HG03095 (cell line): ENCODE results near the gene GRIFIN.
A peak's percentile ranks its signal among the peaks of the same experiment; 100 is the strongest.

Experiments used
- ATAC-seq: cut with Tn5 transposase; IDR thresholded peaks from one replicate; pipeline ENCODE4 v1.9.1; 2021; ENCODE audit warnings: moderate library complexity; ENCODE audit not compliant: unreplicated experiment

Gene GRIFIN, protein sequence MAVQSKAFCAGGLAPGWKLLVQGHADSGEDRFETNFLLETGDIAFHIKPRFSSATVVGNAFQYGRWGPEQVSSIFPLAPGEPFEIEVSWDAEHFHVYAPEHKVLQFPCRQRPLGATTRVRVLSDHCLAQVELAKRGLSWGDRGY

GRCh38 chr7:2476298-2476697 lies at the start of gene GRIFIN:
Gene GRIFIN (minus strand): TSS chr7:2476398. CDS start chr7:2476383, 15 bp downstream.
- ATAC-seq = no peak

GRCh38 chr7:2524808-2525657 lies 48.8 kb upstream of the GRIFIN start:
- no peak for ATAC-seq

DNA sequence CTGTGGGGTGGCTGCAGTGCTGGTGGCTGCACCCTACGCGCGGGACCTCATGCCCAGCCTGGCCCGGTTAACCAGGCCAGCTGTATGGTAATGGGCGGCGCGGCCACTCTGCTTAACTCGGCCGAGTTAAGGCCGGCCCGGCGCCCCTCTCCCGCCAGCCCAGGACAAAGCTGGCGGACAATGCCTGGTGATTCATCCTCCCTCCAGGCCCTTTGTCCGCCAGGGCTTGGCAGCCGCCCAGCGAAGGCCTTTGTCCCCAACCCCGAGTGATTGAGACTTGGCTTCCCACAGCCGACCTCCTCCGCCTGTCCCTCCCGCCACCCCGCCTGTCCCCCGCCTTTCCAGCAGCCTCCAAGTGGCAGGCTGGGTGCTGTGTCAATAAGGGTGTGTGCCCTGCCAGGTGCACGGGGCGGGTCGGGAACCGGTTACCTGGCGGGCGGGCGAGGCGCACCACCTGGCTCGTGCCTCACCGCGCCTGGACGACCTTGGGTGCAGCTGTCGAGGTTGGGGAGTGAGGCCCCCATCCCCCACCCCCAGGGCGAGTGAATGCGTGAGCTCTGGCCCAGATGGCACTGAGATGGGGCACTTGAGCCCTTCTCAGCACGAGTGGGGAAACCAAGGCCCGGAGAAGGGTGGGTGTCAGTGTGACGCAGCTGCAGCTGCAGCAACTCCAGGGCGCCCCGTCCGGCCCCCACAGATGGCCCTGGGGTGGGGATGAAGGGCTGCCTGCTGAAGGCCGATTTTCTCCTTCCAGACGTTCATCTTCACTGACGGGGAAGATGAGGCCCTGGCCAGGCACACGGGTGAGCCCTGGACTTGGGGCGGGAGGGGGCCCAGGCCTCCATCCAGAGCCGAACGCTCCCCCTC lies 48.0 kb upstream of the GRIFIN start:
- ATAC-seq = no peak

DNA sequence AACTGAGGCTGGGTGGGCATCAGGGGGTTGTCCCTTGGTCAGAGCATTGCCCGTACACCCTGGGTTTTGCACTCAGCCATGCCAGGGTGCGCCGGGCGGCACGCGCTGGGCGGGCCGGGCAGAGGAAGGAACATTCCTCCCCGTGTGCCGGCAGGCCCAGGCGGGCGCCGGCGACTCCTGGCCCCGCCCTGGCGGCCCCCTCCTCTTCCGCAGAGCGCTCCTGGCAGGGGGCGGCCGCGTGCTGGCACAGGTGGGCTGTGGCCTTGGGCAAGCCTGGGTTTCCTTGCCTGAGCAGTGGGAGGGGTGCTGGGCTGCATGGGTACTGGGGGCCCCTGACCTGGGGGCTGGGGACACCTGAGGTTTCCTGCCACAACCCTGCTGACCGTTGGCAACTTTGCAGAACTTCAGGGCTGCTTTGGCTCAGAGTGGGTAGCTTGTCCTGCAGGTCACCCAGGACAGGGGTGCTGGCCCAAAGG lies 47.3 kb upstream of the GRIFIN start:
- ATAC-seq = no peak

- no peak for ATAC-seq
Measured at GRCh38 chr7:2522780-2523433, 46.7 kb upstream of the GRIFIN start.

DNA sequence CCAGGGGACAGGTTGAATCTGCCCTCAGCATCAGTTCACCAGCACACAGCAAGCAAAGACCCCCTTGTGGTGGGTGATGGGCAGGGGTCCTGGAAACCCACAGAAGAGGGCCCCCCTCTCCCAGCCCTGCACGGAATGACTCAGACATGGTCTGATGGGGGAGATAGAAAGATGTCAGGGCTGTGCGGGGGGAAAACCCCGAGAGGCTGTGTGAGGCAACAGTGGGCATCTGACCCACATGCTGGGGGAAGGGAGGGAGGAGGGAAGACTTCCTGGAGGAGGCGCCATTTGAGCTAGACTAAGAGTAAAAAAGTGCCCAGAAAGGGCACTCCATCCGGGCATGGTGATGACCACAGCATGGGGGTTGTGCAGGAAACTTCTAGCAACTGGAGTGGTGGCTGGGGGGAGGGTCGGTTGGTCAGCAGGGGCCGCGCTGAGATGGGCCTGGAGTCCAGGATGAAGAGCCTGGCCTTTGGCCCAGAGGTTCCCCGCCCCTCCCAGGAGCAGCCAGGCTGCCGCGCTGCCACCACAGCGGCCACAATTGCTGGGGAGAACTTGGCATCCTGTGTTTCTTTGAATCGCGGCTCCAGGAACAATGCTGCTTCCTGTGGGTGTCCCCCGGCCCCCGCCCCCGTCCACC lies 45.9 kb upstream of the GRIFIN start:
- ATAC-seq = no peak

GRCh38 chr7:2521341-2521745 lies 45.1 kb upstream of the GRIFIN start:
- no peak for ATAC-seq

GRCh38 chr7:2520761-2521290 lies 44.6 kb upstream of the GRIFIN start:
- no peak for ATAC-seq

GRCh38 chr7:2520131-2520760 lies 44.0 kb upstream of the GRIFIN start:
- no peak for ATAC-seq

DNA sequence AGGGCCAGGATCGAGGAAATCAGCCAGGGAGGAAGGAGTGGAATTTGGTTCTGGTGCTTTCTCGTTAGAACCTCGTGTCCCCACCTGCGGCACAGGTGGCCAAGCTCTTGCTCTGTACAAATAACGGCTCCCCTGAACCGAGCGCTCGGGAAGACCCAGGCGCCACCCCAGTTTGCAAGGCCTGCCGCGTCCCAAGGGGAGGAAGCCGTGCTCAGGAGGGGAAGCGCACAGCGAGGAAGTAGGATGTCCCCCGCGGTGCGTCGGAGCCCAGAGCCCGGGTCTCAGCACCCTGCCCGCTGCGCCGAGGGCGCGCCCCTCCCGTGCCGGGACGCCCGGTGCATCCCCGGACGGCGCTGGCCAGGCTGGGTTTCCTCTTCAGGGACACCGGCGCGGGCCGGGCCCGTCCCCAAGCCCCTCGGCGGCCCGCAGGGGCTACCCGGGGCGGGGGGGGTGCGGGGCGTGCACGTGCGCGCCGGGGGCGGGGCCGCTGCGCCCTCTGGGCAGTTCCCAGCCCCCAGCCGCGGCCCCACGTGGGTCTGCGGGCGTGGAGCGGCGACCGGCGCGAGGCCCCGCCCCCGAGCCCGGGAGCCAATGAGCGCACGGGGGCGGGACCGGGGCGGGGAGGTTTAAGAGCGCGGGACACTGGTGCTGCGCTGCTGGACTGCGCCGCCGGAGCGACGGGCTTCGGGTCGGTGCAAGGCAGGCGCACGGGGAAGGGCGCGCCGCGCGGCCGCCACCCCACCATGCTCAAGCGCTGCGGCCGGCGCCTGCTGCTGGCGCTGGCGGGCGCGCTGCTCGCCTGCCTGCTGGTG lies 43.1 kb upstream of the GRIFIN start, which contains the start of gene LFNG:
TSS of gene LFNG (plus strand) at position 656 of the 812 bp plus-strand sequence. CDS start at position 744, 88 bp downstream.
- ATAC-seq = peak; percentile 82

- no peak for ATAC-seq
Measured at GRCh38 chr7:2518737-2519118, 42.5 kb upstream of the GRIFIN start.

- no peak for ATAC-seq
Measured at GRCh38 chr7:2517678-2518507, 41.7 kb upstream of the GRIFIN start.

- no peak for ATAC-seq
Measured at GRCh38 chr7:2517026-2517425, 40.8 kb upstream of the GRIFIN start.

DNA sequence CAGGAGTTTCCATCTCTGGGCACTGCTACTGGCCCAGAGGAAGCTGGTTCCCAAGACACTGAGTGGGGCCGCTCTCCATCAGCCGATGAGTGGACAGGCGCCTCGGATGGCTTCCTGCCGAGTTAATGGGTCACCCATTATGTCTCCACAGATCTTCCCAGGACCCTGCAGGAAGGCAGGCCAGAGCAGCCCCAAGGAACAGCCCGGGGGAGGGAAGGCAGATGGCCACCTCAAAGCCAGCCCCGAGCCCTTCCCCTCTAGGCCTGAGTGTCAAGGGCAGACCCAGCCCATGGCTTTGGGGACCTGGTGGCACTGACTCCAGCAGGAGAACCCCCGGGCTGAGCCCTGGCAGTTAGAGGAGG lies 40.0 kb upstream of the GRIFIN start:
- no peak for ATAC-seq

DNA sequence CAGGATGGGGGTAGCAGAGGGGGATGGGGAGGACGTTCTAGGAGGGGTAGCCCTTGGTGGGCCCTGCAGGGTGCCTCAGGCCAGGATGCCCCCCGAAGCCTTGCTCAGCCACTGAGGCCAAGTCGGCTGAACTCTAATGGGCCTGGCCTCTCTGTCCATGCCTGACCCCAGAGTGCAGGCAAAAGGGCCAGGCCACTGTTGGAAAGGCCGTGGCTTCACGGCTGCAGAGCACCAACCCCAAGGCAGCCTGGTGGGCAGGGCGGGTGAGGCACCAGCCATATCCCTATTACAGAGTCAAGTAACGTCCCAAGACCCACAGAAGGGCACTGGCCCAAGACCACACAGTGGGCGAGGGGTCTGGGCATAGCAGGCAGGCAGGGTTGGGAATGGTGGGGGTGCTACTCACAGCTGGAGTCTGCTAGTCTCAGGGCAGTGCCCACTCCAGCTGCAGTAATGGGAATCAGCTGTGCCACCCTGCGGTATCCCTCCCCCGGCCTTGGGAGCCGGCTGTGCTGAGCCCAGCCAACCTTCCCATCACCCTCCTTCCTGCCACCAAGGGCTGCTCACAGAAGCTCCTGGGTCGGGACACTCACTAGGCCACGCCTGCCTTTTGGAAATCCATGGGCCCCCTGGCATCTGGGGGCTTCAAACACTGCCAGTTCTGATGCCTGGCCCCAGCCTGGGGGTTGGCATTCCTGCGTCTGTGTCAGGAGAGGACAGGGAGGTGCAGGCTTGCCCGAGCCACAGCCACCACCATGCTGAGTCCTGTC lies 39.4 kb upstream of the GRIFIN start:
- ATAC-seq = no peak

- ATAC-seq = no peak
Measured at GRCh38 chr7:2514473-2515423, 38.5 kb upstream of the GRIFIN start.
